HG02798 (cell line): Measurements from ENCODE around the gene ATXN2.
"Not testable (repeated sequence)": the region's sequence is repeated elsewhere in the genome, so short reads cannot be mapped to it uniquely, and the experiment has no call there.

ENCODE experiments used
- ATAC-seq: cut with Tn5 transposase; IDR thresholded peaks from one replicate; pipeline ENCODE4 v1.9.1; 2021; ENCODE audit warnings: mild to moderate bottlenecking; ENCODE audit not compliant: unreplicated experiment, poor library complexity

Gene ATXN2

GRCh38 chr12:111409403-111409779 lies 189.7 kb downstream of the ATXN2 start:
- ATAC-seq, result no peak

- no peak for ATAC-seq
These were observed 190.3 kb downstream of the ATXN2 start for GRCh38 chr12:111408686-111409402.

- no peak for ATAC-seq
These were observed 191.0 kb downstream of the ATXN2 start for GRCh38 chr12:111408116-111408440.

GRCh38 chr12:111407377-111408115 lies 191.6 kb downstream of the ATXN2 start:
- ATAC-seq, result no peak

GRCh38 chr12:111406474-111407376 lies 192.4 kb downstream of the ATXN2 start:
- ATAC-seq, result no peak

- no peak for ATAC-seq
These were observed 193.1 kb downstream of the ATXN2 start, which contains the start of gene SH2B3 for GRCh38 chr12:111405859-111406473. Gene SH2B3, plus strand, starts transcription at chr12:111405923. Its CDS starts 12,223 bp downstream, at chr12:111418146.

GRCh38 chr12:111405149-111405858 lies 193.8 kb downstream of the ATXN2 start:
- ATAC-seq, result peak; percentile 74

- no peak for ATAC-seq
These were observed 194.6 kb downstream of the ATXN2 start for GRCh38 chr12:111404362-111405148.

GRCh38 chr12:111402490-111402824 lies 196.7 kb downstream of the ATXN2 start:
- ATAC-seq, result not testable (repeated sequence)
